ENCODE measurements around the gene ESYT2. TPM values are rescaled to one million over a fixed set of nuclear protein-coding genes. Genes with fewer than 3 reads are reported as not detected.

The ESYT2 gene
- polyA plus RNA-seq, 1 of the 3 experiments (the other 2 are of a cell fraction), result 34.2 TPM

GRCh38 chr7:158734861-158735260 lies 94.4 kb downstream of the ESYT2 start:
- WGBS (ENCODE audit: low lambda C conversion rate), result 92% methylated on average over 6 of the region's 6 CpGs
- TF ChIP-seq EZH2phosphoT487 (IDR thresholded peaks at IDR 0.05; ENCODE audit: borderline replicate concordance, low read depth) (no peak), RCOR1 (IDR thresholded peaks at IDR 0.05; ENCODE audit: low read length) (no peak), TEAD4 (IDR thresholded peaks at IDR 0.05; ENCODE audit: borderline replicate concordance, insufficient read depth) (no peak), USF2 (IDR thresholded peaks at IDR 0.05; ENCODE audit: borderline replicate concordance, low read depth, low read length) (no peak), RXRA (IDR thresholded peaks at IDR 0.05; ENCODE audit: borderline replicate concordance, low read depth) (no peak), RFX5 (IDR thresholded peaks at IDR 0.05; ENCODE audit: low read length) (no peak), REST (IDR thresholded peaks at IDR 0.05; ENCODE audit: low read depth, low read length) (no peak), PBX3 (IDR thresholded peaks at IDR 0.05) (no peak), MXI1 (IDR thresholded peaks at IDR 0.05; ENCODE audit: low read depth, low read length) (no peak), TCF12 (IDR thresholded peaks at IDR 0.05) (no peak), SMC3 (IDR thresholded peaks at IDR 0.05; ENCODE audit: low read depth, low read length) (no peak), CTCF (IDR thresholded peaks at IDR 0.05) (no peak), CHD2 (IDR thresholded peaks at IDR 0.05; ENCODE audit: low read length, partially characterized antibody) (no peak), ZBTB33 (IDR thresholded peaks at IDR 0.05; ENCODE audit: borderline replicate concordance, low read depth) (no peak), RAD21 (IDR thresholded peaks at IDR 0.05; ENCODE audit: low read length) (no peak)
- no peaks in the 10 kb centered on the region for H3K9me3 ChIP-seq
- no peaks in the 10 kb centered on the region for H3K79me2 ChIP-seq (ENCODE audit: insufficient read depth)
- no peak overlapping the region for H3K27ac ChIP-seq (ENCODE audit: low read depth in 2 of 2, low read length in 1 of 2)
- H3K9me2 ChIP-seq, result no peaks in the 10 kb centered on the region
- no peak for DNase-seq
- H2AFZ ChIP-seq (ENCODE audit: low read depth), result no peak overlapping the region
- H3K36me3 ChIP-seq (replicated peaks in 1 of 2; ENCODE audit: control insufficient read depth in 1 of 2, insufficient read depth in 2 of 2, low read length in 1 of 2), result peaks cover 46 to 62% of the 10 kb centered on the region in 2 experiments
- ChIA-PET POLR2A (no interaction called here), CTCF (interaction anchor here (0.6 to 2.0 kb wide), 2 partner anchors 11 to 99 kb away, joined by 3 to 6 read pairs; no protein-coding TSS in a partner anchor)
- H3K4me1 ChIP-seq (ENCODE audit: control insufficient read depth in 1 of 2, insufficient read depth in 2 of 2, low read depth in 1 of 2, low read length in 1 of 2), result no peaks in the 10 kb centered on the region; a peak in 1 of 4 replicates
- no peak overlapping the region for H3K4me3 ChIP-seq (ENCODE audit: low read depth in 2 of 2, low read length in 1 of 2)
- H4K20me1 ChIP-seq (ENCODE audit: insufficient read depth), result no peaks in the 10 kb centered on the region
- H3F3A ChIP-seq (replicated peaks; ENCODE audit: insufficient read depth), result peaks cover 7% of the 10 kb centered on the region
- no peaks in the 10 kb centered on the region for H3K27me3 ChIP-seq (ENCODE audit: insufficient read depth)
- no peak overlapping the region for H3K9ac ChIP-seq
- H3K4me2 ChIP-seq, result no peak overlapping the region

Data from SK-N-SH (cell line).